GM20000 (cell line): ENCODE results near the gene PTCH1.

Experiments
- DNase-seq: peaks from one replicate; pipeline ENCODE4 v3.0.0; 2012; ENCODE audit warnings: low spot score
- TF ChIP-seq, protein P1 (sequence below): IDR thresholded peaks from 2 replicates; pipeline ENCODE4 v1.5.1; 2012; ENCODE audit warnings: mild to moderate bottlenecking, control low read depth; ENCODE audit errors: extremely low read depth, missing control alignments

Gene PTCH1

DNA sequence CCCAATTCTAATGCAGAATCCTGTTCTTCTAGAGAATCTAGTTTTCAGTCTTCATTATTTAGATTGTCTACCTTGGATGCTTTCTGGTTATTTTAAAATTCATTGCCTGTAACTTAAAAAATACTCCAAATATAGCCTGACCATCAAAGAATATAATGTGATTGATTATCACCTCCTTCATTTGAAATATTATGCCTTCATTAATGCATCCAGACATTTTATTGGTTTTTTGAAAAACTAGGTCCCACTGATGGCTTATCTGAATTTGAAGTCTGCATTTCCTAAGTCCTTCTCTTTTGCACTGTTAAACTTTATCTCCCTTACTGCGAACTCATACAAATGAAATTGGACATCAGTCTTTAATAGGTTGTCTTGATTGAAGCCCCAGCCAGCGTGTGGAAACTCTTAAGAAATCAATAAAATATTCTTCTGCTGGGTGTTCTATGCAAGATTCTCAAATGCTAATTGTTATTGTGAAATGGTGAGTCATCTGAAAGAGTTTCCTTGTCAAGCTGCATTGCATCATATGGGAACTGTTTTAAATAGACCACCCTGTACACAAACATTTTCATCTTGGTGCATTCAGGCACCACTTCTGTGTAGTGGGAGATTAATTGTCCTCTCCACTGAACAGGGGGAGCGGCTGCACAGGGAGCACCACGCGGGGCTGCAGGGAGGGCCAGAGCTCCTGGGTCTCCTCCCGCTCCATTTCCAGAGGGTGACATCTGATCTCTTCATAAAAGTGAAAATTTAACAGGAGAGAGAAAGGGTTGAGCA lies 106.9 kb downstream of the PTCH1 start:
- DNase-seq, result no peak
- TF ChIP-seq, protein P1, sequence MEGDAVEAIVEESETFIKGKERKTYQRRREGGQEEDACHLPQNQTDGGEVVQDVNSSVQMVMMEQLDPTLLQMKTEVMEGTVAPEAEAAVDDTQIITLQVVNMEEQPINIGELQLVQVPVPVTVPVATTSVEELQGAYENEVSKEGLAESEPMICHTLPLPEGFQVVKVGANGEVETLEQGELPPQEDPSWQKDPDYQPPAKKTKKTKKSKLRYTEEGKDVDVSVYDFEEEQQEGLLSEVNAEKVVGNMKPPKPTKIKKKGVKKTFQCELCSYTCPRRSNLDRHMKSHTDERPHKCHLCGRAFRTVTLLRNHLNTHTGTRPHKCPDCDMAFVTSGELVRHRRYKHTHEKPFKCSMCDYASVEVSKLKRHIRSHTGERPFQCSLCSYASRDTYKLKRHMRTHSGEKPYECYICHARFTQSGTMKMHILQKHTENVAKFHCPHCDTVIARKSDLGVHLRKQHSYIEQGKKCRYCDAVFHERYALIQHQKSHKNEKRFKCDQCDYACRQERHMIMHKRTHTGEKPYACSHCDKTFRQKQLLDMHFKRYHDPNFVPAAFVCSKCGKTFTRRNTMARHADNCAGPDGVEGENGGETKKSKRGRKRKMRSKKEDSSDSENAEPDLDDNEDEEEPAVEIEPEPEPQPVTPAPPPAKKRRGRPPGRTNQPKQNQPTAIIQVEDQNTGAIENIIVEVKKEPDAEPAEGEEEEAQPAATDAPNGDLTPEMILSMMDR, result no peak

DNA sequence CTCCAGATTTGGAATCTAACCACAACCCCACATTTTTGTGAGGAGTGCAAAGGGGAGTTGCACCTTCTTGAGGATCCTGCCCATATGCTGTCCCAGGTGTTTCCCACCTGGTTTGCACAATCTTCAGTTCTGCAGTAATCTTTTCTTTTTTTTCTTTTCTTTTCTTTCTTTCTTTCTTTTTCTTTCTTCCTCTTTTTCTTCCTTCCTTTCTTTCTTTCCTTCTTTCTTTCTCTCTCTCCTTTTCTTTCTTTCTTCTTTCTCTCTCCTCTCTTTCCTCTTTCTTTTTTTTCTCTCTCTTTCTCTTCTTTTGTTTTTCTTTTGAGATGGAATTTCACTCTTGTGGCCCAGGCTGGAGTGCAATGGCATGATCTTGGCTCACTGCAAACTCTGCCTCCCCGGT lies 109.2 kb downstream of the PTCH1 start:
- DNase-seq, result no peak
- TF ChIP-seq, protein P1, result no peak

DNA sequence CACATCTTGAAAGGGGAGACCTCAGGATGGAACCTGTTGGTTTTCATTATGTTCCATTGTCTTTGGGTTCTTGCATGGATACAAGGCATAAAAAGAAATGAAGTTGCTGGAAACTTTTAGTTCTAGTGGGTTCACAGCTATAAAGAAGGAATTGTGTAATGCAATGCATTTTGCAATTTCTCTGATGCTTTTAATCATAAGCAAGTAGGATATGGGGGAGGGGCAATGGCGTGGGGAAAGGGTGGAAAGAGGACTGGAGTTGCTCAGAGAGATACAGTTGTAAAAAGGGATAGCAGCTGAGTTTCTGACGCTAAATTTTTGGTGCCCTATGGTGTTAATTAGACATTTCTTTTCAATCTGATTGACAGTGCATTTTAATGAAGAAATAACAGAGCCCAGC lies 110.7 kb downstream of the PTCH1 start:
- DNase-seq, result no peak
- TF ChIP-seq, protein P1, result no peak

DNA sequence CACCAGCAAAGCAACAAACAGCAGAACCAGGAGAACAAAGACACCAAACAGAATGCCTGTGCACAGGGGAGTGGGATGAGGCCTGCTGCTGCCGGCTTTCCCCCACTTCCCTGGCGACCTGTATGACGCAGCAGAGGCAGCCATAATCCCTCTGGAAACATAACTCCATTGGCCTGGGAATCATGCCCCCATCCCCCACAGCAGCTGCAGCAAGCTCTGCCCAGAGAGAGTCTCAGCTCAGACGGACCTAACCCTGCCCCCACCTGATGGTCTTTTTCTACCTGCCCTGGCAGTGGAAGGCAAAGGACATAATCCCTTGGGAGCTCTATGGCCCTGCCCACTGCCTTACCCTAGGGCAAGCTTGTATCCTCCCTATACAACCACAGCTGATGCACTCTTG lies 117.5 kb downstream of the PTCH1 start:
- TF ChIP-seq, protein P1, result no peak
- no peak for DNase-seq
